Tibial nerve (tissue), 4 donors: ENCODE results near the gene RWDD3. TPM values are rescaled to one million over a fixed set of nuclear protein-coding genes. Genes with fewer than 3 reads are reported as not detected.

ENCODE experiments used
- DNase-seq, 2 donors: peaks; one replicate each; pipeline ENCODE4 v3.0.0-alpha.2; 2019; ENCODE audit warnings: low spot score in 2 of 2
- H3K27ac ChIP-seq, 4 donors: fragments of 200-600 bp; sonication (generic) in 3 of 4; one replicate each; pipeline ENCODE4 v1.5.1; 2017 to 2019; ENCODE audit warnings: mild to moderate bottlenecking in 1 of 4
- H3K27me3 ChIP-seq, 2 donors: fragments of 200-600 bp; sonication (generic) in 1 of 2; one replicate each; pipeline versions ENCODE4 v1.5.1 to v1.6.0; 2017 to 2019
- H3K36me3 ChIP-seq, 3 donors: fragments of 200-600 bp; sonication (generic); one replicate each; pipeline ENCODE4 v1.5.1; 2018 to 2019
- H3K4me1 ChIP-seq, 4 donors: fragments of 200-600 bp; sonication (generic) in 3 of 4; one replicate each; pipeline ENCODE4 v1.5.1; 2017 to 2019
- H3K4me3 ChIP-seq, 4 donors: fragments of 200-600 bp; sonication (generic) in 3 of 4; one replicate each; pipeline ENCODE4 v1.5.1; 2017 to 2019; ENCODE audit warnings: mild to moderate bottlenecking in 1 of 4, moderate library complexity in 1 of 4
- H3K9me3 ChIP-seq, 4 donors: fragments of 200-600 bp; sonication (generic) in 3 of 4; one replicate each; pipeline ENCODE4 v1.5.1; 2017 to 2019
- EP300 ChIP-seq, 2 donors: sonication (generic); formaldehyde crosslinking; IDR thresholded peaks; one replicate each; pipeline ENCODE4 v1.6.1; 2017; ENCODE audit warnings: antibody characterized with exemption in 2 of 2, mild to moderate bottlenecking in 1 of 2
- POLR2A ChIP-seq, 2 donors: fragments of 450-650 bp; IDR thresholded peaks; one replicate each; pipeline ENCODE4 v1.6.1; 2017; ENCODE audit warnings: antibody characterized with exemption in 2 of 2, mild to moderate bottlenecking in 2 of 2, moderate library complexity in 2 of 2
- WGBS, 2 donors: methylation state at CpG; one replicate each; pipeline ENCODE4 v1.1.5; 2018; 5-methylcytosine and 5-hydroxymethylcytosine counted together
- total RNA-seq, 4 donors: library from RNA; depleted of rRNA; stranded (reverse); fragments of >200 nt; gene quantifications; one replicate each; pipeline ENCODE4 v1.1.0, GENCODE V29; 2016
- TF ChIP-seq, protein P1 (sequence below), 5 experiments: fragments of 200-600 bp in 3 of 5; fragments of 450-650 bp in 2 of 5; sonication (generic) in 3 of 5; IDR thresholded peaks; one replicate each; pipeline ENCODE4 v1.5.1; 2016 to 2019; ENCODE audit warnings: antibody characterized with exemption in 5 of 5, mild to moderate bottlenecking in 3 of 5, moderate library complexity in 2 of 5

RWDD3 gene
- total RNA-seq, 4 donors from 2014 or later, result 8.4 to 20.5 (median 15.4) TPM

DNA sequence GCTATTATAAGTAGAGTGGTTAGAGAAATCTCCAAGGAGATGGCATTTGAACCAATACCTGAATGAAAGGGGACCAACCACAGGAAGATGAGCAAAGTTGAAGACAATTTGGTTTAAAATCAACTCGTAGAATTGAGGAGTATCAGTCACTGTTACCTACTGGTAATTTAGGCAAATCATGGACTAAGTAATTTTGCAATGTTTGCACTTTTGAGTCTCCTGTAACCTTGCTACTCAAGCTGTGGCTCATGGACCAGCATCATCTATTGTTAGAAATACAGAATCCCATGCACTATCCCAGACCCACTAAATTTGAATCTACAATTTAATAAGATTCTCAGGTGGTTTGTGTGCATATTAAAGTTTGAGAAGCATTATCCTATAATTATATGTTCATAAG lies 21.8 kb downstream of the RWDD3 start:
- Histone ChIP-seq H3K27me3 (no peaks in the 10 kb centered on the region), H3K4me1 (no peaks in the 10 kb centered on the region), H3K27ac (no peak overlapping the region), H3K36me3 (peaks cover 0 to 26% (median 0%) of the 10 kb centered on the region in 3 donors), H3K9me3 (peaks cover 0 to 7% (median 0%) of the 10 kb centered on the region in 4 donors), H3K4me3 (no peak overlapping the region)
- no peak for TF ChIP-seq EP300 (IDR thresholded peaks at IDR 0.05)
- TF ChIP-seq, protein P1, sequence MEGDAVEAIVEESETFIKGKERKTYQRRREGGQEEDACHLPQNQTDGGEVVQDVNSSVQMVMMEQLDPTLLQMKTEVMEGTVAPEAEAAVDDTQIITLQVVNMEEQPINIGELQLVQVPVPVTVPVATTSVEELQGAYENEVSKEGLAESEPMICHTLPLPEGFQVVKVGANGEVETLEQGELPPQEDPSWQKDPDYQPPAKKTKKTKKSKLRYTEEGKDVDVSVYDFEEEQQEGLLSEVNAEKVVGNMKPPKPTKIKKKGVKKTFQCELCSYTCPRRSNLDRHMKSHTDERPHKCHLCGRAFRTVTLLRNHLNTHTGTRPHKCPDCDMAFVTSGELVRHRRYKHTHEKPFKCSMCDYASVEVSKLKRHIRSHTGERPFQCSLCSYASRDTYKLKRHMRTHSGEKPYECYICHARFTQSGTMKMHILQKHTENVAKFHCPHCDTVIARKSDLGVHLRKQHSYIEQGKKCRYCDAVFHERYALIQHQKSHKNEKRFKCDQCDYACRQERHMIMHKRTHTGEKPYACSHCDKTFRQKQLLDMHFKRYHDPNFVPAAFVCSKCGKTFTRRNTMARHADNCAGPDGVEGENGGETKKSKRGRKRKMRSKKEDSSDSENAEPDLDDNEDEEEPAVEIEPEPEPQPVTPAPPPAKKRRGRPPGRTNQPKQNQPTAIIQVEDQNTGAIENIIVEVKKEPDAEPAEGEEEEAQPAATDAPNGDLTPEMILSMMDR (IDR thresholded peaks at IDR 0.05), result no peak
- no peak for TF ChIP-seq POLR2A (IDR thresholded peaks at IDR 0.05)
- DNase-seq, result no peak
- whole genome bisulfite sequencing, 2 donors, result 91 to 98% methylated on average over 1 of the region's 1 CpG

DNA sequence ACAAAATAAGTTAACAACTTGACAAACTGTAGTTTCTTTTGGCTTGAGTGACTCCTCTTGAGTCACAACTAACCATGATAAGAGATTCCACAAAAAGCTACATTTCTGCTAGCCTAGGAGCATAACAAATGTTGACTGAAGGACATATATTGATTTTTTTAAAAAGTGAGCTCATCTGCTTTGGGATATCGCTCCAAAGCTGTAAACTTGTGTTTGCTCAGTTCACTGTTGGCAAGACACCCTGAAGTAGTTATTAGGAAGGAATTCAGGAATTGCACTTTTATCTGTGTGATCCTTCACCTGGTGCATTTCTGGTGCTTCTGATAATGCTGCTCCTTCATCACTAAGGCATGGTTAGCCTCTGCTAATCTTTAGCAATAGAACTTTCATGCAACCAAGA lies 23.7 kb downstream of the RWDD3 start:
- Histone ChIP-seq H3K27ac (no peak overlapping the region), H3K27me3 (no peaks in the 10 kb centered on the region), H3K36me3 (peaks cover 0 to 10% (median 0%) of the 10 kb centered on the region in 3 donors), H3K4me3 (no peak overlapping the region), H3K4me1 (no peaks in the 10 kb centered on the region), H3K9me3 (peaks cover 0 to 7% (median 0%) of the 10 kb centered on the region in 4 donors)
- DNase-seq, result no peak
- 79 to 86% methylated on average over 1 of the region's 1 CpG for WGBS, 2 donors
- TF ChIP-seq POLR2A (IDR thresholded peaks at IDR 0.05) (no peak), EP300 (IDR thresholded peaks at IDR 0.05) (no peak)
- TF ChIP-seq, protein P1 (IDR thresholded peaks at IDR 0.05), result no peak

DNA sequence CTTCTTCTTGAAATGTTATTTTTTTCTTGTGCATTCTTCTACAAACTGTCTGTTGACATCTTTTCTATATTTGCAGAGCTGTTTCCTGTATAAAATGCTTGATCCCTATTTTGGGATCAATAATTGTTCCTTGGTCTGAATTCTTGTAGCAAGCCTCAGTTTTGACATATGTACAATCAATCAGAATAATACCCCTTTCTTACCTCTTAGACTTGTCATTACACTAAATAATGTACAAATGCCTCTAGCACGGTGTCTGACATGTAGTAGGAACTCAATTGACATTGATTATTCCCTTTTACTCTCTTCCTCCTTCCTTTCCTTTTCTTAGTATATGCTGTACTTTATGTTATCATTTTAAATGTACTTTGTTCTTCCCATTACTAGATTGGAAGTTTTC lies 25.2 kb downstream of the RWDD3 start:
- H3K4me3 ChIP-seq, result no peak overlapping the region
- no peaks in the 10 kb centered on the region for H3K36me3 ChIP-seq
- TF ChIP-seq POLR2A (IDR thresholded peaks at IDR 0.05), result no peak
- TF ChIP-seq, protein P1 (IDR thresholded peaks at IDR 0.05), result no peak
- TF ChIP-seq EP300 (IDR thresholded peaks at IDR 0.05), result no peak
- no peak for DNase-seq
- H3K9me3 ChIP-seq, result peaks cover 0 to 7% (median 0%) of the 10 kb centered on the region in 4 donors
- WGBS, 2 donors, result 83 to 85% methylated on average over 1 of the region's 1 CpG
- H3K4me1 ChIP-seq, result no peaks in the 10 kb centered on the region
- no peaks in the 10 kb centered on the region for H3K27me3 ChIP-seq
- H3K27ac ChIP-seq, result no peak overlapping the region

DNA sequence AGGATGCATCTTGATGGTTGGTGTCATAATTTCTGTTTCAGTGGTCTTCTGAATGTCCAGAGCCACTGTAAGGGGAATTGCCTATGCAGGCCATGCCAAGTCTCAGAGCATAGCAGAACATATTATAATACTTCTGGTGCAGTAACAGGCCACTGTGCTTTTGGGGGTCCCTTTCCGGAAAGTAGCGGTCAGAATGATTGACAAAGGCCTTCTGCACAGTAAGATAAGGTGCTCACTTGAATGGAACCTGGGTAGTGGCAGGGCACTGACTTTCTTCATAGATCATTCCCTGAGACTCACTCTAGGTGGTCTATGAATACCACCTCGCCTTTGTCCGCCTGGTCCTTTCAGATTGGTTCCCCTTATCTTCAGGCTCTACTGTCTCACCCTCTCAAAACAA lies 28.9 kb downstream of the RWDD3 start:
- TF ChIP-seq POLR2A (IDR thresholded peaks at IDR 0.05) (no peak), EP300 (IDR thresholded peaks at IDR 0.05) (no peak)
- TF ChIP-seq, protein P1 (IDR thresholded peaks at IDR 0.05), result no peak
- H3K36me3 ChIP-seq, result no peaks in the 10 kb centered on the region
- no peak for DNase-seq
- H3K9me3 ChIP-seq, result no peaks in the 10 kb centered on the region
- no peak overlapping the region for H3K27ac ChIP-seq
- no peaks in the 10 kb centered on the region for H3K4me1 ChIP-seq
- 93 to 96% methylated on average over 4 of the region's 4 CpGs for WGBS, 2 donors
- no peaks in the 10 kb centered on the region for H3K27me3 ChIP-seq
- H3K4me3 ChIP-seq, result no peak overlapping the region

DNA sequence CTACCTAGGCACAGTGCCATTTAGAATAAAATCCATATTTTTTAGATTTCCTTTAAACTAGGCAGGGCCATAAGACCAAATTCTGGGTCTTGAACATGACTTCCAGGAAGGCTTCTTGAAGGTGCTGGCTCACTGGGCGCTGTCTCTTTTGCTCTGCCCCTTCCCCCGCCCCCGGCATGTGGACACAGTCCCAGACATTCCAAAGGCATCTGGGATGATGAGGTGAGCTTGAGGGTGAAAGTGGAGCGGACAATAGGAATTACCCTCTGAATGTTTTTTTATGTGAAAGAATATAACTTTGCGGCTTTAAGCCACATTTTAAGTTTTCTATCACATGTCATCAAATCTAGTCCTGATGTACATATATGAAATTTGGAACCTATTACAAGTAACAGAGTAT lies 29.4 kb downstream of the RWDD3 start:
- H3K27ac ChIP-seq, result no peak overlapping the region
- no peaks in the 10 kb centered on the region for H3K4me1 ChIP-seq
- H3K36me3 ChIP-seq, result no peaks in the 10 kb centered on the region
- 71 to 84% methylated on average over 5 of the region's 5 CpGs for WGBS, 2 donors
- no peak for DNase-seq
- no peak overlapping the region for H3K4me3 ChIP-seq
- TF ChIP-seq EP300 (IDR thresholded peaks at IDR 0.05), result no peak
- TF ChIP-seq, protein P1 (IDR thresholded peaks at IDR 0.05), result no peak
- no peak for TF ChIP-seq POLR2A (IDR thresholded peaks at IDR 0.05)
- H3K27me3 ChIP-seq, result no peaks in the 10 kb centered on the region
- no peaks in the 10 kb centered on the region for H3K9me3 ChIP-seq
